DOHH2 (cell line): ENCODE measurements around the gene NUDT14.

Experiments
- H3F3A ChIP-seq: fragments of 200-600 bp; sonication (generic), shearing (Covaris generic); 2 replicates; pipeline ENCODE4 v1.6.0; 2016; ENCODE audit warnings: antibody characterized with exemption, mild to moderate bottlenecking; ENCODE audit not compliant: control insufficient read depth, insufficient read depth
- H3K27ac ChIP-seq: fragments of 200-600 bp; sonication (generic); 2 replicates; pipeline ENCODE4 v1.5.1; 2014; ENCODE audit warnings: low read depth, mild to moderate bottlenecking, low read length, moderate library complexity
- H3K27me3 ChIP-seq: fragments of 200-600 bp; sonication (generic); 2 replicates; pipeline ENCODE4 v1.6.1; 2014; ENCODE audit warnings: mild to moderate bottlenecking, low read length, mixed read lengths; ENCODE audit not compliant: control insufficient read depth
- H3K36me3 ChIP-seq: fragments of 200-600 bp; sonication (generic); 2 replicates; pipeline ENCODE4 v1.6.1; 2014; ENCODE audit warnings: mild to moderate bottlenecking, low read length, moderate library complexity, mixed read lengths; ENCODE audit not compliant: control insufficient read depth
- H3K4me1 ChIP-seq: fragments of 200-600 bp; sonication (generic); 2 replicates; pipeline ENCODE4 v1.6.1; 2014; ENCODE audit warnings: mild to moderate bottlenecking, low read length, mixed read lengths; ENCODE audit not compliant: control insufficient read depth
- H3K4me2 ChIP-seq: fragments of 200-600 bp; sonication (generic); 2 replicates; pipeline ENCODE4 v1.6.0; 2014; ENCODE audit warnings: mild to moderate bottlenecking, low read length, moderate library complexity
- H3K4me3 ChIP-seq: fragments of 200-600 bp; sonication (generic); 2 replicates; pipeline ENCODE4 v1.5.1; 2014; ENCODE audit warnings: mild to moderate bottlenecking, low read length, mixed read lengths
- H3K79me2 ChIP-seq: fragments of 200-600 bp; sonication (generic); 2 replicates; pipeline ENCODE4 v1.6.1; 2014; ENCODE audit warnings: mild to moderate bottlenecking, low read length, mixed read lengths; ENCODE audit not compliant: control insufficient read depth
- H3K9me2 ChIP-seq: fragments of 200-600 bp; sonication (generic); replicated peaks from 2 replicates; pipeline ENCODE4 v1.6.1; 2014; ENCODE audit warnings: mild to moderate bottlenecking, low read length, mixed read lengths; ENCODE audit not compliant: control insufficient read depth
- H3K9me3 ChIP-seq: fragments of 200-600 bp; sonication (generic); 2 replicates; pipeline ENCODE4 v1.6.1; 2014; ENCODE audit warnings: antibody characterized with exemption, low read length, mixed read lengths; ENCODE audit not compliant: control insufficient read depth, insufficient read depth
- H4K20me1 ChIP-seq: fragments of 200-600 bp; sonication (generic); 2 replicates; pipeline ENCODE4 v1.6.0; 2014; ENCODE audit warnings: low read depth, mild to moderate bottlenecking, antibody characterized with exemption, low read length, moderate library complexity; ENCODE audit not compliant: control insufficient read depth, insufficient read depth
- EZH2phosphoT487 ChIP-seq: fragments of 200-600 bp; sonication (generic); IDR thresholded peaks from 2 replicates; pipeline ENCODE4 v1.6.1; 2017; ENCODE audit warnings: borderline replicate concordance, mild to moderate bottlenecking, antibody characterized with exemption, low read length, moderate library complexity, mixed read lengths
- TF ChIP-seq, protein P1 (sequence below): fragments of 200-600 bp; sonication (generic); IDR thresholded peaks from one replicate; pipeline ENCODE4 v1.5.1; 2014; ENCODE audit warnings: antibody characterized with exemption, mild to moderate bottlenecking, low read depth, low read length; ENCODE audit not compliant: poor library complexity, severe bottlenecking

The NUDT14 gene

DNA sequence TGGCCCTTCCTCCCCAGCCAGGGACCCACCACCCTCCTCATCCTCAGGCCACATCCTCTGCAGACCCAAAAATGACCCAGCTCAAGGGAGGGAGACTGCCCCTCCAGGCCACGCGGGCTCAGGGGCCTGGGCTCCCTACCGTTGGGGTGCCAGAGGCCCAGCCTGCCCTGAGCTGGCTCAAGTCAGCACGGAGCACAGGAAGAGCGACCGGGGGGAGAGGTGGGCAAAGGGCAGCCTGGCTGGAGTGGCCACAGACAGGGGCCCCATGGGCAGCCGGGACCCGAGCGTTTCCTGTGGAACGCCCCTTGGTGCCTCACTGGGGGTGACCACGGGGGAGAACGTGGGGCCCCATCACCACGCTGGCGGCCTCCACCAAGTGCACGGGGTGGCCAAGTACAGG is 23.2 kb downstream of the NUDT14 start:
- no peaks in the 10 kb centered on the region for H3K9me2 ChIP-seq
- no peak overlapping the region for H3K4me3 ChIP-seq
- TF ChIP-seq, protein P1, sequence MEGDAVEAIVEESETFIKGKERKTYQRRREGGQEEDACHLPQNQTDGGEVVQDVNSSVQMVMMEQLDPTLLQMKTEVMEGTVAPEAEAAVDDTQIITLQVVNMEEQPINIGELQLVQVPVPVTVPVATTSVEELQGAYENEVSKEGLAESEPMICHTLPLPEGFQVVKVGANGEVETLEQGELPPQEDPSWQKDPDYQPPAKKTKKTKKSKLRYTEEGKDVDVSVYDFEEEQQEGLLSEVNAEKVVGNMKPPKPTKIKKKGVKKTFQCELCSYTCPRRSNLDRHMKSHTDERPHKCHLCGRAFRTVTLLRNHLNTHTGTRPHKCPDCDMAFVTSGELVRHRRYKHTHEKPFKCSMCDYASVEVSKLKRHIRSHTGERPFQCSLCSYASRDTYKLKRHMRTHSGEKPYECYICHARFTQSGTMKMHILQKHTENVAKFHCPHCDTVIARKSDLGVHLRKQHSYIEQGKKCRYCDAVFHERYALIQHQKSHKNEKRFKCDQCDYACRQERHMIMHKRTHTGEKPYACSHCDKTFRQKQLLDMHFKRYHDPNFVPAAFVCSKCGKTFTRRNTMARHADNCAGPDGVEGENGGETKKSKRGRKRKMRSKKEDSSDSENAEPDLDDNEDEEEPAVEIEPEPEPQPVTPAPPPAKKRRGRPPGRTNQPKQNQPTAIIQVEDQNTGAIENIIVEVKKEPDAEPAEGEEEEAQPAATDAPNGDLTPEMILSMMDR, result no peak
- no peak for TF ChIP-seq EZH2phosphoT487
- no peaks in the 10 kb centered on the region for H3K27me3 ChIP-seq
- H3K9me3 ChIP-seq, result no peaks in the 10 kb centered on the region
- no peaks in the 10 kb centered on the region for H3K36me3 ChIP-seq
- no peaks in the 10 kb centered on the region for H3K4me1 ChIP-seq
- no peak overlapping the region for H3K27ac ChIP-seq
- H3F3A ChIP-seq, result no peaks in the 10 kb centered on the region
- no peaks in the 10 kb centered on the region for H4K20me1 ChIP-seq
- H3K79me2 ChIP-seq, result no peaks in the 10 kb centered on the region
- no peak overlapping the region for H3K4me2 ChIP-seq

- no peaks in the 10 kb centered on the region for H4K20me1 ChIP-seq
These were observed 24.4 kb downstream of the NUDT14 start for GRCh38 chr14:105156414-105157375.

GRCh38 chr14:105155681-105156413 is 25.3 kb downstream of the NUDT14 start:
- H3K36me3 ChIP-seq, result no peaks in the 10 kb centered on the region
- no peaks in the 10 kb centered on the region for H3F3A ChIP-seq
- H3K79me2 ChIP-seq, result no peaks in the 10 kb centered on the region
- no peaks in the 10 kb centered on the region for H3K9me3 ChIP-seq
- no peaks in the 10 kb centered on the region for H4K20me1 ChIP-seq
- H3K27me3 ChIP-seq, result no peaks in the 10 kb centered on the region
- TF ChIP-seq, protein P1, result no peak
- no peak for TF ChIP-seq EZH2phosphoT487
- H3K27ac ChIP-seq, result no peak overlapping the region
- H3K4me2 ChIP-seq, result no peak overlapping the region
- H3K4me3 ChIP-seq, result no peak overlapping the region
- H3K9me2 ChIP-seq, result no peaks in the 10 kb centered on the region
- no peaks in the 10 kb centered on the region for H3K4me1 ChIP-seq

More at GRCh38 chr14:105156414-105157375, 24.4 kb downstream of the NUDT14 start:
- Histone ChIP-seq H3F3A (no peaks in the 10 kb centered on the region), H3K27me3 (no peaks in the 10 kb centered on the region), H3K4me1 (no peaks in the 10 kb centered on the region), H3K27ac (no peak overlapping the region), H3K4me3 (no peak overlapping the region), H3K79me2 (no peaks in the 10 kb centered on the region), H3K9me2 (no peaks in the 10 kb centered on the region), H3K36me3 (no peaks in the 10 kb centered on the region), H3K9me3 (no peaks in the 10 kb centered on the region), H3K4me2 (no peak overlapping the region)
- no peak for TF ChIP-seq EZH2phosphoT487
- TF ChIP-seq, protein P1, result no peak
